ENCODE results near the gene PRKCE. TPM values are rescaled to one million over a fixed set of nuclear protein-coding genes. Genes with fewer than 3 reads are reported as not detected.

Gene PRKCE
- total and polyA plus RNA-seq, 2 of the 8 experiments (the other 6 are each of a cell fraction or from before 2014, with no cell fraction given), result 0.54 to 2.1 TPM

- Histone ChIP-seq H3K14ac (ENCODE audit: insufficient read length) (no peak overlapping the region), H2BK20ac (ENCODE audit: low read length) (no peak overlapping the region), H4K20me1 (replicated peaks in 1 of 2; ENCODE audit: control insufficient read depth in 1 of 2, insufficient read depth in 2 of 2, low read length in 2 of 2) (no peaks in the 10 kb centered on the region), H3K27me3 (replicated peaks in 1 of 4; ENCODE audit: control insufficient read depth in 3 of 4, extremely low read depth in 1 of 4, insufficient read depth in 3 of 4, low read length in 3 of 4) (no peaks in the 10 kb centered on the region), H3K4me1 (replicated peaks in 1 of 4; ENCODE audit: control insufficient read depth in 3 of 4, insufficient read depth in 4 of 4, low read length in 3 of 4) (no peaks in the 10 kb centered on the region), H2BK12ac (ENCODE audit: low read depth, low read length) (no peak overlapping the region), H3K18ac (ENCODE audit: extremely low read depth, low read length) (no peak overlapping the region), H4K5ac (ENCODE audit: insufficient read length, low read depth, low read length) (no peak overlapping the region), H3K27ac (ENCODE audit: low read depth, low read length) (no peak overlapping the region), H2BK120ac (replicated peaks; ENCODE audit: low read depth, low read length) (no peak overlapping the region), H3K4me2 (ENCODE audit: insufficient read depth in 1 of 2, low read depth in 2 of 2, low read length in 2 of 2) (no peak overlapping the region), H3K9ac (replicated peaks in 1 of 4; ENCODE audit: extremely low read depth in 1 of 4, low read depth in 3 of 4, low read length in 3 of 4) (no peak overlapping the region), H3K36me3 (ENCODE audit: control insufficient read depth in 2 of 4, insufficient read depth in 4 of 4, low read length in 3 of 4) (no peaks in the 10 kb centered on the region), H2AFZ (ENCODE audit: low read length) (no peak overlapping the region), H3K56ac (replicated peaks; ENCODE audit: insufficient read length, low read depth, low read length) (no peak overlapping the region), H3K4ac (replicated peaks; ENCODE audit: insufficient read length, low read depth, low read length) (no peak overlapping the region), H3K9me3 (ENCODE audit: insufficient read depth in 2 of 2, low read depth in 1 of 2, low read length in 1 of 2) (no peaks in the 10 kb centered on the region), H4K91ac (replicated peaks; ENCODE audit: insufficient read length, low read length) (no peak overlapping the region), H3K79me2 (ENCODE audit: control insufficient read depth in 1 of 2, insufficient read depth in 2 of 2, low read length in 2 of 2) (no peaks in the 10 kb centered on the region), H2AK5ac (ENCODE audit: low read depth, low read length) (no peak overlapping the region), H3K79me1 (ENCODE audit: low read depth, low read length) (no peaks in the 10 kb centered on the region), H3K4me3 (ENCODE audit: extremely low read depth in 1 of 4, insufficient read depth in 2 of 4, low read depth in 3 of 4, low read length in 4 of 4) (no peak overlapping the region), H4K8ac (ENCODE audit: extremely low read depth, insufficient read depth, low read length) (no peak overlapping the region), H2BK5ac (ENCODE audit: low read depth, low read length) (no peak overlapping the region), H2BK15ac (ENCODE audit: low read length) (no peak overlapping the region), H3K23me2 (ENCODE audit: low read depth, low read length) (no peaks in the 10 kb centered on the region), H3K23ac (ENCODE audit: insufficient read length) (no peak overlapping the region)
- ChIA-PET POLR2A (ENCODE audit: partially characterized antibody) (no interaction called here), CTCF (ENCODE audit: partially characterized antibody) (interaction anchor here (1.2 kb wide), 1 partner anchor 9 kb away, joined by 4 read pairs; no protein-coding TSS in a partner anchor)
- WGBS, 2 experiments (ENCODE audit: extremely low coverage in 1 of 2, insufficient coverage in 1 of 2, insufficient read length in 1 of 2, insufficient replicate concordance in 2 of 2, low coverage in 1 of 2, low lambda C conversion rate in 2 of 2, missing lambda C conversion rate in 1 of 2), result 68% methylated on average over 4 of the region's 4 CpGs; no CpG with 5 or more reads in 1 of the 2 experiments
- DNase-seq (ENCODE audit: low read depth in 1 of 2, low spot score in 2 of 2) (no peak), FAIRE-seq (no peak)
- TF ChIP-seq MAFK (IDR thresholded peaks at IDR 0.05; ENCODE audit: low read depth, low read length), result peak; percentile 19; the same call in 1 of the 2 replicates
- no peak for TF ChIP-seq CHD1 (IDR thresholded peaks at IDR 0.05; ENCODE audit: low read depth, low read length)
- TF ChIP-seq EGR1 (IDR thresholded peaks at IDR 0.05; ENCODE audit: borderline replicate concordance, low read depth, low read length), result no peak
- TF ChIP-seq SAP30 (IDR thresholded peaks at IDR 0.05; ENCODE audit: insufficient read depth, insufficient replicate concordance, low read length), result no peak
- TF ChIP-seq, protein P1, sequence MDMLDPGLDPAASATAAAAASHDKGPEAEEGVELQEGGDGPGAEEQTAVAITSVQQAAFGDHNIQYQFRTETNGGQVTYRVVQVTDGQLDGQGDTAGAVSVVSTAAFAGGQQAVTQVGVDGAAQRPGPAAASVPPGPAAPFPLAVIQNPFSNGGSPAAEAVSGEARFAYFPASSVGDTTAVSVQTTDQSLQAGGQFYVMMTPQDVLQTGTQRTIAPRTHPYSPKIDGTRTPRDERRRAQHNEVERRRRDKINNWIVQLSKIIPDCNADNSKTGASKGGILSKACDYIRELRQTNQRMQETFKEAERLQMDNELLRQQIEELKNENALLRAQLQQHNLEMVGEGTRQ (IDR thresholded peaks at IDR 0.05; ENCODE audit: low read length), result no peak
- TF ChIP-seq POU5F1 (IDR thresholded peaks at IDR 0.05; ENCODE audit: low read depth, low read length), result no peak
- TF ChIP-seq SP2 (IDR thresholded peaks at IDR 0.05; ENCODE audit: low read length), result no peak
- TF ChIP-seq SIRT6 (IDR thresholded peaks at IDR 0.05; ENCODE audit: low read length), result no peak
Observed at GRCh38 chr2:45616658-45617411, 34.6 kb upstream of the PRKCE start.
